H1 (cell line): Measurements from ENCODE around the gene NAV2. TPM values are rescaled to one million over a fixed set of nuclear protein-coding genes. Genes with fewer than 3 reads are reported as not detected.

Source experiments
- KDM5A ChIP-seq: fragments of 200-600 bp; IDR thresholded peaks from 2 replicates; pipeline ENCODE4 v1.7.1; 2012; ENCODE audit warnings: mild to moderate bottlenecking, low read length, inconsistent platforms, mixed read lengths
- polyA plus RNA-seq, 7 experiments: library from polyadenylated mRNA; depleted of rRNA in 3 of 7; stranded (reverse) in 5 of 7; unstranded in 2 of 7; fragments of >200 nt in 5 of 7; fragments of 200-250 nt in 2 of 7; gene quantifications; 1 replicate in 5 of 7; 2 replicates in 1 of 7; 4 replicates in 1 of 7; pipeline versions ENCODE4 v1.2.1 to v1.2.3, GENCODE V29; 2011 to 2013; ENCODE audit warnings: missing spikeins in 2 of 7, mixed read lengths in 2 of 7
- total RNA-seq: library from RNA; stranded (reverse); fragmentation: NEBNext Ultra II Directional; extraction: Animal tissue kit (Norgen Biotek cat#: 25700); gene quantifications from 2 replicates; pipeline ENCODE4 v1.2.1, GENCODE V29; 2021
- TF ChIP-seq, protein P1 (sequence below): fragments of 300-600 bp; sonication (generic); IDR thresholded peaks from 2 replicates; pipeline ENCODE4 v1.7.1; 2012; ENCODE audit warnings: low read length, moderate library complexity, mild to moderate bottlenecking, inconsistent platforms; ENCODE audit not compliant: insufficient replicate concordance
- TF ChIP-seq, protein P2 (sequence below): IDR thresholded peaks from 2 replicates; pipeline ENCODE4 v1.6.1; 2012; ENCODE audit warnings: low read length, inconsistent platforms

The NAV2 gene
- total and polyA plus RNA-seq, 2 of the 8 experiments (the other 6 are each of a cell fraction or from before 2014, with no cell fraction given), result 35.6 to 73.6 TPM

DNA sequence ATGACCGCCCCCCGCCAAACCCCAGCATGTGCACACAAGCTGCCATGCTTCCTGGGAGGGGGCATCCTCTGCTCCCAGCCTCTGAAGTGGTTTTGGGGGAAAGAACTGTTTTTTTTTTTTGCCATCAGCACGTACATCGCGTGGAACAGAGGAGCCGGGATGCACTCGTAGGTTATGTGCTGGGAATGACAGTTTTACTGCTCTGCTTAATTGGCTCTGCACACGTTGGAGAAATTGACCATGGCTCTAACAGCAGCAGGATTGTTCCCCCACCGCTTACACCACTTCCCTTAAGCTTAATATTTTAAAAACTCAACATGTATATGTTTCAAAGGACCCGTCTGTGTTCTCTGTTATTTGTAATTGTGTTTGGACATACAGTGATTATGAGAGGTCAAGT, 175.2 kb downstream of the NAV2 start (continued):
- TF ChIP-seq, protein P1, sequence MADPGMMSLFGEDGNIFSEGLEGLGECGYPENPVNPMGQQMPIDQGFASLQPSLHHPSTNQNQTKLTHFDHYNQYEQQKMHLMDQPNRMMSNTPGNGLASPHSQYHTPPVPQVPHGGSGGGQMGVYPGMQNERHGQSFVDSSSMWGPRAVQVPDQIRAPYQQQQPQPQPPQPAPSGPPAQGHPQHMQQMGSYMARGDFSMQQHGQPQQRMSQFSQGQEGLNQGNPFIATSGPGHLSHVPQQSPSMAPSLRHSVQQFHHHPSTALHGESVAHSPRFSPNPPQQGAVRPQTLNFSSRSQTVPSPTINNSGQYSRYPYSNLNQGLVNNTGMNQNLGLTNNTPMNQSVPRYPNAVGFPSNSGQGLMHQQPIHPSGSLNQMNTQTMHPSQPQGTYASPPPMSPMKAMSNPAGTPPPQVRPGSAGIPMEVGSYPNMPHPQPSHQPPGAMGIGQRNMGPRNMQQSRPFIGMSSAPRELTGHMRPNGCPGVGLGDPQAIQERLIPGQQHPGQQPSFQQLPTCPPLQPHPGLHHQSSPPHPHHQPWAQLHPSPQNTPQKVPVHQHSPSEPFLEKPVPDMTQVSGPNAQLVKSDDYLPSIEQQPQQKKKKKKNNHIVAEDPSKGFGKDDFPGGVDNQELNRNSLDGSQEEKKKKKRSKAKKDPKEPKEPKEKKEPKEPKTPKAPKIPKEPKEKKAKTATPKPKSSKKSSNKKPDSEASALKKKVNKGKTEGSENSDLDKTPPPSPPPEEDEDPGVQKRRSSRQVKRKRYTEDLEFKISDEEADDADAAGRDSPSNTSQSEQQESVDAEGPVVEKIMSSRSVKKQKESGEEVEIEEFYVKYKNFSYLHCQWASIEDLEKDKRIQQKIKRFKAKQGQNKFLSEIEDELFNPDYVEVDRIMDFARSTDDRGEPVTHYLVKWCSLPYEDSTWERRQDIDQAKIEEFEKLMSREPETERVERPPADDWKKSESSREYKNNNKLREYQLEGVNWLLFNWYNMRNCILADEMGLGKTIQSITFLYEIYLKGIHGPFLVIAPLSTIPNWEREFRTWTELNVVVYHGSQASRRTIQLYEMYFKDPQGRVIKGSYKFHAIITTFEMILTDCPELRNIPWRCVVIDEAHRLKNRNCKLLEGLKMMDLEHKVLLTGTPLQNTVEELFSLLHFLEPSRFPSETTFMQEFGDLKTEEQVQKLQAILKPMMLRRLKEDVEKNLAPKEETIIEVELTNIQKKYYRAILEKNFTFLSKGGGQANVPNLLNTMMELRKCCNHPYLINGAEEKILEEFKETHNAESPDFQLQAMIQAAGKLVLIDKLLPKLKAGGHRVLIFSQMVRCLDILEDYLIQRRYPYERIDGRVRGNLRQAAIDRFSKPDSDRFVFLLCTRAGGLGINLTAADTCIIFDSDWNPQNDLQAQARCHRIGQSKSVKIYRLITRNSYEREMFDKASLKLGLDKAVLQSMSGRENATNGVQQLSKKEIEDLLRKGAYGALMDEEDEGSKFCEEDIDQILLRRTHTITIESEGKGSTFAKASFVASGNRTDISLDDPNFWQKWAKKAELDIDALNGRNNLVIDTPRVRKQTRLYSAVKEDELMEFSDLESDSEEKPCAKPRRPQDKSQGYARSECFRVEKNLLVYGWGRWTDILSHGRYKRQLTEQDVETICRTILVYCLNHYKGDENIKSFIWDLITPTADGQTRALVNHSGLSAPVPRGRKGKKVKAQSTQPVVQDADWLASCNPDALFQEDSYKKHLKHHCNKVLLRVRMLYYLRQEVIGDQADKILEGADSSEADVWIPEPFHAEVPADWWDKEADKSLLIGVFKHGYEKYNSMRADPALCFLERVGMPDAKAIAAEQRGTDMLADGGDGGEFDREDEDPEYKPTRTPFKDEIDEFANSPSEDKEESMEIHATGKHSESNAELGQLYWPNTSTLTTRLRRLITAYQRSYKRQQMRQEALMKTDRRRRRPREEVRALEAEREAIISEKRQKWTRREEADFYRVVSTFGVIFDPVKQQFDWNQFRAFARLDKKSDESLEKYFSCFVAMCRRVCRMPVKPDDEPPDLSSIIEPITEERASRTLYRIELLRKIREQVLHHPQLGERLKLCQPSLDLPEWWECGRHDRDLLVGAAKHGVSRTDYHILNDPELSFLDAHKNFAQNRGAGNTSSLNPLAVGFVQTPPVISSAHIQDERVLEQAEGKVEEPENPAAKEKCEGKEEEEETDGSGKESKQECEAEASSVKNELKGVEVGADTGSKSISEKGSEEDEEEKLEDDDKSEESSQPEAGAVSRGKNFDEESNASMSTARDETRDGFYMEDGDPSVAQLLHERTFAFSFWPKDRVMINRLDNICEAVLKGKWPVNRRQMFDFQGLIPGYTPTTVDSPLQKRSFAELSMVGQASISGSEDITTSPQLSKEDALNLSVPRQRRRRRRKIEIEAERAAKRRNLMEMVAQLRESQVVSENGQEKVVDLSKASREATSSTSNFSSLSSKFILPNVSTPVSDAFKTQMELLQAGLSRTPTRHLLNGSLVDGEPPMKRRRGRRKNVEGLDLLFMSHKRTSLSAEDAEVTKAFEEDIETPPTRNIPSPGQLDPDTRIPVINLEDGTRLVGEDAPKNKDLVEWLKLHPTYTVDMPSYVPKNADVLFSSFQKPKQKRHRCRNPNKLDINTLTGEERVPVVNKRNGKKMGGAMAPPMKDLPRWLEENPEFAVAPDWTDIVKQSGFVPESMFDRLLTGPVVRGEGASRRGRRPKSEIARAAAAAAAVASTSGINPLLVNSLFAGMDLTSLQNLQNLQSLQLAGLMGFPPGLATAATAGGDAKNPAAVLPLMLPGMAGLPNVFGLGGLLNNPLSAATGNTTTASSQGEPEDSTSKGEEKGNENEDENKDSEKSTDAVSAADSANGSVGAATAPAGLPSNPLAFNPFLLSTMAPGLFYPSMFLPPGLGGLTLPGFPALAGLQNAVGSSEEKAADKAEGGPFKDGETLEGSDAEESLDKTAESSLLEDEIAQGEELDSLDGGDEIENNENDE, result no peak
- no peak for TF ChIP-seq KDM5A
- TF ChIP-seq, protein P2, sequence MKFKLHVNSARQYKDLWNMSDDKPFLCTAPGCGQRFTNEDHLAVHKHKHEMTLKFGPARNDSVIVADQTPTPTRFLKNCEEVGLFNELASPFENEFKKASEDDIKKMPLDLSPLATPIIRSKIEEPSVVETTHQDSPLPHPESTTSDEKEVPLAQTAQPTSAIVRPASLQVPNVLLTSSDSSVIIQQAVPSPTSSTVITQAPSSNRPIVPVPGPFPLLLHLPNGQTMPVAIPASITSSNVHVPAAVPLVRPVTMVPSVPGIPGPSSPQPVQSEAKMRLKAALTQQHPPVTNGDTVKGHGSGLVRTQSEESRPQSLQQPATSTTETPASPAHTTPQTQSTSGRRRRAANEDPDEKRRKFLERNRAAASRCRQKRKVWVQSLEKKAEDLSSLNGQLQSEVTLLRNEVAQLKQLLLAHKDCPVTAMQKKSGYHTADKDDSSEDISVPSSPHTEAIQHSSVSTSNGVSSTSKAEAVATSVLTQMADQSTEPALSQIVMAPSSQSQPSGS, result no peak
